ENCODE results near the gene EXOG.

The EXOG gene

DNA sequence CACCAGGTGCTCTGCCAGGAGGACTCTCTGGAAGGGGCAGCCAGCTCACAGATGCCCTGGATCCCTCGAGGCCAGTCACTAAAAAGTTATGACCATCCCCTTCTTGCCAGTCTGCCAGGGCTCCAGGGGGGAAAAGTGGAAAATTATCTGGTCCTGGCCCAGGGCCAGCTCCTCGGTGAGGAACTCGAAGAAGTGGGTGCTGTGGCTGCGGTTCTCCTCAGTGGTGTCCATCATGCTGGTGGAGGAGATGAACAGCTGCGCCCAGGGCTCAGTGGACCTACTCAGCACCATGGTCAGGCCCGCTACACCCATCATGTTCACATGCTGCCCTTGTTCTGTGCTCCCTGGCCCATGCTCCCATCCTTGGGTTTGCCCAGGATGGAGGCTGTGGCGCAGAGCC, 19.2 kb downstream of the EXOG start:
- DNase-seq = no peak

DNA sequence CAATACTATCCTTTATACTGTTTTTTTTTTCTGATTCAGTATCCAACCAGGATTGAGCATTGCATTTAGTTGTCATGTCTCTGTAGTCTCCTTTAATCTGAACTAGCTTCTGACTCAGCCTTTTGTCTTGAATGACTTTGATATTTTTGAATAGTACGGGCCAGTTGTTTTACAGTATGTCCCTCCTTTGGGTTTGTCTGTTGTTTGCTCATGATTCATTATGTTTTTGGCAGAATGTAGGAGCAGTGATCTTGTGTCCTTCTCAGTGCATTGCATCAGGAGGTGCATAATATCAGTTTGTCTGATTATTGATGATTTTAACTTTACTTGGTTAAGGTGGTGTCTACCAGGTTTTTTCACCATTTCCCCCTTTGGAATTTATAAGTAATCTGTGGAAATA, 20.5 kb downstream of the EXOG start:
- DNase-seq = no peak

DNA sequence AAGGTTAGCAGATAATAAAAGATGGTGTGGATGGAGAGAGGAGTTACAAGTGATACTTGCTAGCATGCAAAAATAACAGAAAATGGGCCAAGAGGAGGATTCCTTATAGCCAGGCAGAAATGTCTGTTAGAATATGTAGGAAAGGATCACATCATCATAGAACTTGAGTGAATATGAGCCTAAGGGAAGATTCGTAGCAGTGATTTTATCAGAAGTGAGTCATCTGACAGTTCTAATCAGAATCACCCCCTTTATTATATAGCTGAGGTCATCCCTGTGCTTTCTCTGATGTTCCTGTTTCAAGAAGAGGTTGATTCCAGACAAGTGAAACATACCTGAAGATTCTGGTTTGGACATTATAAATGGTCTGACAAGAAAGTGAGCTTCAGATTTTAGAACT, 22.9 kb downstream of the EXOG start:
- no peak for DNase-seq

DNA sequence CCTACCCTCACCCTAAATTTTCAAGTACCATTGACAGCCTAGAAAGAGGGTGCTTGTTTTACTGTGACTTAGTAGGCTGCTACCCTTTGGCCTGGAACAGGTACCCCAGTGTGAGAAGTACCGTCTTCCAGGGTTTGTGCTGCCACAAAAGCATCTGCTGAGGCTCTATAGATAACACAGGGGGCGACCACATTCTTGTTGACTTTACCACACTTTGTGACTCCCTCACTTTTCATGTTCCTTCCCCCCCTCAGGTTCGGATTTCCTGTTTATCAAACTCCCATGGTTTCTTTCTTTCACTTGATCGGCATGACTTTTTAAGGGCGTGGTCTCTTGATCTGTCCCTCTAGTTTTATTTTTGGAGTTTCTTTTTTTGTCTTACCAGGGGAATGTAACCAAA, 23.5 kb downstream of the EXOG start:
- no peak for DNase-seq

DNA sequence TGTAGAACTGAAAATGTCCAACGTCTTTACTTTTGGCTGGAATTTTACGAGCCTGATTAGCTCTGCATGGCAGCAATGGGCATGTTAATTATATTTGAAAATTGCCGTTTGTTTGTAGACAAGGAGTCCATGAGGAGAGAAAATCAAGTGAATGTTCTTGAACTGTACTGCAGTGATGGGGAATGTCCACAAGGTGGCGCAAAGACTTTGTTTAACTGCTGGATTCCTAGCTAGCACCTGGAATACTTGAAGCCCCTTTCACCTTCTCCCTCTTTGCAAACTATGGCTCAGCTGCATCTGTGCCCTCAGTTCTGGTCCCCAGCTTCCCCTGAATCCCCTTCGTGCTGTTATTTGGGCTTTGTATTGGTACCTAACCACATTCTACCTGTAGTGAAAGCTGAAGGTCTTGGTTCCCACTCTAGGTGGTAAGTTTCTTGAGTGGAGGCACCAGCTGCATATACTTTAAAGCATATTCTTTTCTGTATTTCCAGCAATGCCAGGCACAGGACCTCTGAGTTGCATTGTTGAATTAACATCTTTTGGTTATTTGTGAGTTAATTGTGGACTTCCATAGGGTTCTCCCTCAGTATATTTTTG, 25.3 kb downstream of the EXOG start:
- peak; percentile 13 for DNase-seq

DNA sequence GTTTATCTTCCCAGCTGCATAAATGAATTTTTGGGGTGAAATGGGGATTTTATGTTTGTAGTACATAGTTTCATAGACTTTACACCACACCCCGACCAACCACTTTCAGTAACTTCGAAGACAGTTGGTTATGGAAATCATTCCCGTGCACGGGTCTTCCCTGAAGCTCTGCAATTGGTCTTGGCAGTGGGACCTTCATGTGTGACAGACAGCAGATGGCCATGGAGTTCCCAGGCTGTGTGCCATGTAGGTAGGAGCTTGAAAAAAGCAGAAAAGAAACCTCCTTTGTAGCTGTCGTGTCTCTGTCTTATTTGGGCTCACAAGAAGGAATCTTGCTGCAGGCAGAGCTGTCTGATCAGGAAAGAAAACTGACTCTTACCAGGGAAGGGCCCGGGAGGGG, 25.9 kb downstream of the EXOG start:
- DNase-seq = no peak

DNA sequence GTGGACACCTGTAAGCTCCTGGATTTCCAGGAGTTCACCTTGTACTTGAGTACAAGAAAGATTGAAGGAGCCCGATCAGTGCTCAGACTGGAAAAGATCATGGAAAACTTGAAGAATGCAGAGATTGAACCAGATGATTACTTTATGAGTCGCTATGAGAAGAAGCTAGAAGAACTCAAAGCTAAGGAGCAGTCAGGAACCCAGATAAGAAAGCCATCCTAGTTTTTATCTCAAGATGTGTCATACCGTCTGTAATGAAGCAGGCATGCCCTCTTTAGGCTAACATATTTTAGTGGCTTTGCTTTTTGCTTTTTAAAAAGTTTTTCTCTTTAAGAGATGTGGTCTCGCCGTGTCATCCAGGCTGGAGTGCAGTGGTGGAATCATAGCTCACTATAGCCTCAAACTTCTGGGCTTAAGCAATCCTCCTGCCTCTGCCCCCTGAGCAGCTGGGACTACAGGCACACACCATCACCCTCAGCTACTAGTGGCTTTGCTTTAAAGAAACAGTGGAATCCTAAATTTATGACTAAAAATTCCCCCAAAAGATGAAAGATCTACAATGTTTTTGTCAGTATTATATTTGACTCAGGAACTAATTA, 28.1 kb downstream of the EXOG start:
- DNase-seq = no peak

DNA sequence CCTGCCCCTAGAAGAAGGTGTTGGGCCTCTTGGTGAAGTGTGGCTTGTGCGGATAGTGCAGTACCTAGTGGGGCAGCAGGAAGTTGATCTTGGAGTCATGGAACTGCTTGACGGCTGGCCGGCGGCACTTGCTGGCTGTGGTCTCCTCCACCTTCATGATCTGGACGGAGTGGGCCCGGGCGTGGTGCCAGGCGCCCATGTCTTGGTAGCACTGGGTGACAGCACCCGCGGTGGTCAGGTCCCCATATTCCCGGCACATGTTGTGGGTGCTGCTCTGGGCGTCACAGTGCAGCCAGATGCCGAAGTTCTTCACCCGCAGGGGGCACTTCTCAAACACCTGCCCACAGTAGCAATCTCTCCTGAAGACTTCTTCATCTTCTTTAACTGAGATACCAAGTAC, 30.7 kb downstream of the EXOG start:
- no peak for DNase-seq

DNA sequence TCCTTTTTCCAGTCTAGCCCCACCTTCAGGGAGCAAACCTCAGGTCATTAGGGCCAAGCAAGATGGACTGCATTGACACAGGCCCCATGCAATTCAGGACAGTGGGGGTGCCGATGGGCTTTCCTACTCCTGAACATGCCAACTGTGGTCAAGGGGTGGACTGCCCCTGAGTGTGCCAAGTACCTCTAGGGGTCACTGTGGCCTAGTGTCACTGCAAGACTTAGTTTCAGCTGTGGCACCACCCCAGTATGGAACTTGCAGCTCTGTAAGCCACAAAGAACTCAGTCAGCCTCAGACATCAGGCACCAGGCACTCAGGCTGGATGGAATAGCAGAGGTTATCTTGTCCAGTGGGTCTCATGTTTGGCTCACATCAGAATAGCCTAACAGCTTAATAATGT, 32.3 kb downstream of the EXOG start:
- no peak for DNase-seq

DNA sequence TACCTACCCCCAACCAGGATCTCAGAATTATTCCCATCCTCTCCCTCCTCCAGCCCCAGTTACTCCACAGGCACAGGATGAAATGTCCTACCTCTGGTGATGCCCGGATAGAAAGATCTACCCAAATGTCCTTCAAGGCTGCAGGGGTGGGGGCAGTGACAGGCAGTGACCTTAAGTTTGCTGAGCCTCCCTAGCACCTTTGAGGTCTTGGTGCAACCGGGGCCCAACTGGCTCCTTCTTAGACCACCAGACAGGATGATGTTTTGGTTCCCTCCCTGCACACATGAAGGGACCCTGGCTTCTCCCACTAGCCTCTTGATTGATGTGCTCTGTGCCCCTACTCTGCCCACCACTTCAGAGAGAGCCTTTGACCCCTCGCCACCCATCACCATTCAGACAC, 36.4 kb downstream of the EXOG start:
- DNase-seq = no peak

DNA sequence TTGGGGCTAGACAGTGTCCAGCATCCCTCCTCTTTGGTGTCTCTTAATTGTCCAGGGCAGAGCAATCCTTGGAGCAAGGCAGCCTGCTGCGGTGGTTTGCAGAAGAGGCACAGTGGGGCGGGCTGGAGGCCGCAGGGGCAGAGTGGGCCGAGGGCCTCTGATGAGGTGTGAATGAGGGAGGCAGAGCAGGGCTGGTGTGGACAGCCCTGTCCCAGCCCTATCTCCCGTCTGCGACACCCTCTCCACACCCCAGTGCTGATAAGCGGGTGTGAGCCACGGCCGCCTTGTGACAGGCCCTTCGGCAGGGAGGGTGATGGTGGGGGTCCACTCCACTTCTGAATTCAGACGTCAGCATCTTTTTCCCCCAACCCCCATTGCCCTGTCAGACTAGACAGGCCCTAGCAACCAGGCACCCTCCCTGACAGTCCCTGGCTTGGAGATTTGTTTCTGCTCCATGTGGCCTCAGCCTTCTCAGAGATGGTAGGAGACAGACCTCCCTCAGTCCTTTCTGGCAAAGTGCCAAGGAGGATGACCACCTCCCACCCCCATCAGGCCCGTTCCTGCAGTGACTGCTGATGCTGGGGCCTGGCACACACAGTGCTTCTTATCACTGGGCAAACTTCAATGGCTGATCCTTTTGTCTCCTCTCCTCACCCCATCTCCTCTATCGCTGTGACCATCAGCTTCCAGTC, 37.3 kb downstream of the EXOG start:
- DNase-seq = no peak

DNA sequence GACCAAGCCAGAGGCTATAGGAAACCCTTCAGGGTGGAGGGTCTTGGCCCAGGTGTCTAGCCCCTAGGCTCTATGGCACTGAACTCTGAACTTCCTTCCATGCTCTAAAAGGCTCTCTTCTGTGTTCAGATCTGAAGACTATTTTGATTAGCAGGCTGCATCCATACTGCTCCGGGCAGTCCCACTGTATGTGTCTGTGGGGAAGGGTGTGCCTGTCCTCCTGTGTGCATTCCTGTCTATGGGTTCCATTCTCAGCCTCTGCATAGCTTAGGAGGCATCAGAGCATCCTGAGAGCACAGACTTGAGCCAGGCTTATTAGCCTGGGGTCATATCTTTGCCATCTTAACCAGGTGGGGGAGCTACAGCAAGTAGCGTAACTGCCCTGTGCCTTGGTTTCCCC, 38.0 kb downstream of the EXOG start:
- DNase-seq = no peak

DNA sequence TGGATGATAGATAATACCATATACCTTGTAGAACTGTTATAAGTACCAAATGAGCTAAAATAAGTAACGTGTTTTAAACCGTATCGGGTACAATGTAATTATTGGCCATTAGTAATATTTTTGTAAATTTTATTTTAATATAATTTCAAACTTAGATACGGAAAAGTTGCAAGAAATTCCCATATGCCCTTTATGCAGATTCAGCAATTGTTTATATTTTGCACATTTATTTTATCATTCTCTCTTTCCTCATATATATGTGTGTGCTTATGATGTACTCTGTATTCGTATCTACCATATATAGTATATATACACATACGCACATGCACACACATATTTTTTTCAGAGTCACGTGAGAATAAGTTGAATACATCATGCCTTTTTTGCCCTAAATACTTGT, 38.5 kb downstream of the EXOG start:
- no peak for DNase-seq

DNA sequence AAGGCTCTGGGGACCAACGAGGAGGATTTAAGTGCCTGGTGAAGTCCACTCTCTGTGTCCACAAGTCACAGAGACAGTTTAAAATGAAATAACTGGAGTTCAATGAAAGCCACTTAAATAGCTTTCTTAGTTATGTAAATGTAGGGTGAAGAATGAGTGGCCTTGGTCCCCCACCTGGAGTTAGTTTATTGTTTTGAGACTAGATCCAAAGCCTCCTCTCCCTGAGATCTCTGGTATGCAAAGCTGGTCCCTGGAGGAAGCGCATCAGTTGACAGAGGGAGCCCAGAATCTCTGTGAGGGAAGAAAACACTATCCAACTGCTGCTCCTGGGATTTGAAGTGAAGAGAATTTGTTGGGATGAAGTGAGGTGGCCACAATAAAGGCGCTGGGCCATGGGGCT, 40.5 kb downstream of the EXOG start:
- no peak for DNase-seq

DNA sequence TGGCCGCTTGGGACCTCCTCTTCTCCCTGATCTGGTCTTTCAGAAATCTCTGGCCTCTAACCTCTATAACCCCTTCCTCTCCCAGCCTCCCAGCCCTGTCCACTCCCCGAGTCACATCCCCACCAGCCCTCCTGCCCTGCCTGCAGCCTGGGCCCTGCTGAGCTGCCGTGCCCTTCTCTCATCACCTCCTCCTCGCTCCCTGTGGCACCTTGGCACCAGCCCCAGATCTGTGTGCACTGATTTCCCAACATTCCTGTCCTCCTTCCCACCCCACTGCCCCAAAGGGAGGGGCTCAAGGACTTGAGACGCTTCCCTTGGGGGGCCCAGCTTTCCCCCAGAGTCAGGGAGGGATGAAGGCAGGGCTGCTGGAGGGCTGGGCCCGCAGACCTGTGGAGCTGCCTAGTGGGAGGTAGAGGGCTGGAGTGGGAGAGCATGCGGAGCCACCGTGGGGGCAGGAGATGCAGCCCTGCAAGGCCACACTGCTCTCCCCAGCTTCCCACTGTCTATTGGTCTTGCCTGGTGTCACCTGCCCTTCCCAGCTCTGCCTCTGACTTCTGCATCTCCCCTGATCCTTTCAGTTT, 42.7 kb downstream of the EXOG start:
- no peak for DNase-seq

DNA sequence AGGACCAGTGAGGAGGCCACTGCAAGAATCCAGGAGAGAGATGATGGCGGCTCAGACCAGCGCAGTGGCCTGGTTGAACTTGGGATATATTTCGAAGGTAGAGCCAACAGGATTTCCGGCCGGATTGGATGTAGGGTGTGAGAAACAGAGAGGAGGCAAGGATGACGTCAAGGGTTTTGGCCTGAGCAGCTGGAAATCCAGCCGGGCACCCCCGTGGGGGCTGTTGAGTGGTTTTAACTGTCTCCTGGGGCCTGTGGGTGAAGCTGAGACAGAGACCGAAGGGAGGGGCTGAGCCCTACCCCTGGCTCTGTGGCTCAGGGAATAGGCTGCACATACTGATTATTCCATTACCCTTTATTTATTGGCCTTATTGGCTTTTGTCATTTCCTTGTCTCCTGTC, 45.7 kb downstream of the EXOG start:
- DNase-seq = peak; percentile 10

DNA sequence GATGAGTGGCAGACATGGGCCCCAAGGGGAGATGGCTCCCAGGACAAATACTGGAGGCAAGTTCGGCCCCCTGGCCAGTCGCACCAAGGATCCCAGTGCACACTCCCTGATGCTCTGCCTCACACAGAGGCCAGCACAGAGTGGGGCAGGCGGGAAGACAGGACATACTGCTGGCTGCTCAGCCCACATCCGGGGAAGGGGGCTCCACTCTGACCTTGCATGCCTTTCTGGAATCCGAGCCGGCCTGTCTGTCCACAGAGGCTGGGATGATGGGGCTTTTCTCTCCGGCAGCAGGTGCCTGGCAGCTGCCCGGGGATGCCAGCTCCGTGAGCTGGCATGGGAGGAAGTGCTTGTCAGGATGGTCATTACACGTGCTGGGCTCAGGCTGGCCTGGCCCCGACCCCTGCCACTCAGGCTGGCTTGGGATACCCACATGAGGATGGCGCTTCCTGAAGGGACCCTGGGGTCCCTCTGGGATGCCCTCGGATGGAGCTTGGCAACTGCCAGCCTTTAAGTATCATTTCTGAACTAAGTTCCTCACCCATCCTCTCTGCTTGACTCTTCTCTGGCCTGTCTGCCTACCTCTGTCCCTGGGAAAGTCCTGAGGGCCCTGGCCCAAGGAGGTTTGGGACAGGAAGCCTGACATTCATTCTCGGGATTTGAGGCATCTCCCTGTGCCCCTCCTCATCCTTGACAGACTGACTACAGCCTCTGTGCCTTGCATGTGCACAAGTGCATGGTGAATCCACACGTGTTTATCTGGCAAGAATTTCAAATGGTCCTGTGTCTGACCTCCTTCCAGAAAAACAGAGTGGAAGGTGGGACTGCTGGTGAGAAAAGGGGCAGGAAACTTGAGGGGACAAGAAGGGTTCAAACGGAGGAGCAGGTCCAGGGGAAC, 46.5 kb downstream of the EXOG start:
- no peak for DNase-seq

DNA sequence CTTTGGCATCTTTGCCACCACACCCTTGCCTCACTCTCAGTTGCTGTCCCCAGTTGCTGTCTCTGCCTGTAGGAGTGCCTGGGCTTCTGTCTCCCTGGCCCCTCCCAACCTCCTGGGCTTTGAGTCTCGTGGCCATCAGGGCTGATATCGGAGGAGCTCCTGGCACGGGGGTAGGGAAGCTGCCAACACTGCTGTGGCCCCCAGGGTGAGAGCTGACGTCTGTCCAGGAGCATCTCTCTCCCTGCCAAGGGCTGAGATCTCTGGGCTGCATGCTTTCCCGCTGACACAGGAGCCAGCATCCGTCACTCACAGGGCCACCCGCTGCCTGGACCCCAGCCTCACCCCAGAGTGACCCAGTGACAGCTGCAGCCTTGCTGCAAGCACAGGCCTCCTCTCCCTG, 47.4 kb downstream of the EXOG start:
- no peak for DNase-seq

DNA sequence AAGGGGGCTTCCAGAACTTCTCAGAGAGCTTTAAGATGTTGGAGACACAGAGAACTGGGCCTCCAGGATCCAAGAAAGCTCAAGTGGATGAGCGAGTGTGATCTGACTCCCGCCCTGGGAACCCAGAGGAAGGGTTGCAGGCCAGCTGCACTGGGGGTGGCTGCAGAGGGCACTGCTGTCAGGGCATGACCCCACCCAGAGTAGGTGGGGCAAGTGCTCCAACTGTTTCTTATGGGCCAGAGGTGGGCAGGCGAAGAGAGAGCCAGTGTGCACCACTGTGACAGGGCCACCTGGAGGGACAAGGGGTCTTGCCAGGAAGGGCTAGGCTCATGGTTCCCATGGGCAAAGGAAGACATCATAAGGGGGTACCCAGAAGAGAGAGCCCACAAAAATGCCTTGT, 48.8 kb downstream of the EXOG start:
- no peak for DNase-seq

DNA sequence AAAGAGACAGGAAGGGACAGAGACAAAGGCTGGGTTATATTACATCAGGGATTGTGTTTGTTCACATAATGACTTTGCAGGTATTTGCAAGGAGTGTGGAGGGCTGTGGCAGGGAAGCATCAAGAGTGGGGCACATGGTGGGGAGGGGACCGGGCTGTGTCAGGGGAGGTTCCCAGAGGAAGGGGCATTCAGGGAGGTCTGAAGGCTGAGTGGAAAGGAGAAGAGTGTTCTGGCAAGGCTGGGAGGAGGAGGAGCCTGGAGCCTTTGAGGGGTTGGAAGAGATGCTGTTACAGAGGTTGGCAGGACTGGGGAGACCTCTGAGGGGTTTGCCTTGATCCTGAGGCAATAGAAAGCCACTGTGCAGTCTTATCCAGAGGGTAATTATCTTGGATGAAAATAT, 49.4 kb downstream of the EXOG start:
- DNase-seq = no peak

DNA sequence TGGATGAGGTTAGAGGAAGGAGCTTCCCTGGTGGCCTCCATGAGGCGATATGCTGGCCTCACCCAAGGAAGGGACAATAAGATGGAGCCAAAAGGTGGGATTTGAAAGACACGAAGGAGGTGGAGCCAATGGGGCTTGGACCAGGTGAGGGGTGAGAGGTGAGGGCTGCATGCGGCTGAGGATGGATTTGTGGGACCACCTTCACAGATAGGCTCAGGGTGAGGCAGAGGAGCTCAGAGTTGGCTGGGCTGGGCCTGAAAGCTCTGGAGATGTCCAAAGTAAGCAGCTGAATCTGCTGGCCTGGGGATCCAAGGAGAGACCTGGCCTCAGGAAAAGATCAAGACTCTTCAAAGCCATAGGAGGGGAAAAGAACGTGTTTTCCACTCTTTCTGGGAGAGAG, 49.8 kb downstream of the EXOG start:
- DNase-seq = no peak

DNA sequence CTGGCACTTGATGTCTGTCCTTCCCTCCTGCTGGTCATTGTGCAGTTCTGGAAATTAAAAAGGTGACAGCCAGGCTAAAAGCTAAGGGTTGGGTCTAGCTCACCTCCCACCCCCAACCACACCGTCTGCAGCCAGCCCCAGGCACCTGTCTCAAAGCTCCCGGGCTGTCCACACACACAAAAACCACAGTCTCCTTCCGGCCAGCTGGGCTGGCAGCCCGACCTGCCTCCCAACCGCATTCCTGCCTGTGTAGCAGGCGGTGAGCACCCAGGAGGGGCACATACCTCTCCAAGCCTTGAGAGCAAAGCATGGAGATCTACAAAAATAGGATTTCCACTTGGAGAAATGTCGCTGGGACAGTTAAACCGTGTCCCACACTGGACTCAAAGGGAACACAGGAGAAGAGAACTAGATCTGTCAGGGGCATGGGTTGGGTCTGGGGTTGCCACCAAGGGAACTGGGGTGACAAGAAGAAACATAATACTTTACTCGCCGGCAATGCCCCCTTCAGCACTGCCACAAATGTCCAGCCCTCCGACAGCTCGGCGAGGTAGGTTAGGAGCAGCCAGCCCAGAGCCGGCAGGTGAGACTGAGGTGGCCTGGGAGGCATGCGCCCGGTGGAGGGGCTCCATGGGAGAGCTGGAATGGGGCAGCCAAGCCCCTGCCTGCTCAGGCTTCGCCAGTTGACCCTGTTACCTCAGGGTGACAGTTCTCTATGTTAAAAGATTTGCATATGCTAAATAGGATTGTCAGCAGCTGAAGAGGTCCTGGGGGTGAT, 52.2 kb downstream of the EXOG start:
- DNase-seq = no peak

DNA sequence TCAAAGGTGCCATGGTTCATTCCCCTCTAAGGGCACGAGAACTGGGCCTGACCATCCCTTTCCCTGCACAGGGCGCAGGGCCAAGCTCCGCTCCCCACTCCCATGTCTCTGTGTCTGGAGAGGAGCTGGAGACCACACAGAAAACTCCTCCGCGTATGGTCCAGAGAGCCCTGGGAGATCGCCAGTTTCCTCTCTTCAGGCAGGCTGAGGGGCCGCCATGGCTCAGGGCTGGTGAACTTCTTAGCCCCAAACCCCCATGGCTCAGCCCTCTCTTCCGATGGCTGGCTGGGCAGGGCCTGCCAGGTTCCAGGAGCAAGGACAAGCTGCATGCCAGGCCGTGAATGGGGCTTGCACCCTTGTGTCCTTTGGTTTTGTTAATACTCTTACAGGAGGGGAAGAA, 52.9 kb downstream of the EXOG start:
- no peak for DNase-seq

Data from NCI-H2107 (cell line).